ENCODE results near the gene UCP1. TPM values are rescaled to one million over a fixed set of nuclear protein-coding genes. Genes with fewer than 3 reads are reported as not detected.

UCP1 gene
- polyA plus RNA-seq, 1 donor (not counting 4 experiments of a cell fraction or from before 2014, with no cell fraction given) = not detected

- FAIRE-seq (no peak), DNase-seq (ENCODE audit: low read depth, low spot score) (no peak)
- dilution Hi-C loops (cut with MboI; ENCODE audit: extremely low pct_ligation_motif_present, low sequenced_read_pairs) = no loop called here
- H3K4me3 ChIP-seq (ENCODE audit: control insufficient read depth in 2 of 3, extremely low read depth in 1 of 3, insufficient read depth in 2 of 3, low read depth in 1 of 3, low read length in 3 of 3) = no peak overlapping the region
- no peak overlapping the region for H3K9ac ChIP-seq (ENCODE audit: control insufficient read depth, extremely low read depth, insufficient read depth, low read length)
- peaks cover 12% of the 10 kb centered on the region for H3K4me1 ChIP-seq (ENCODE audit: control insufficient read depth, extremely low read depth, insufficient read depth, low read length)
- peaks cover 60% of the 10 kb centered on the region for H3K27me3 ChIP-seq (ENCODE audit: control insufficient read depth, extremely low read depth, insufficient read depth, low read length)
- H3K4me2 ChIP-seq (ENCODE audit: control insufficient read depth, extremely low read depth, insufficient read depth, low read depth, low read length) = no peak overlapping the region
- H3K79me2 ChIP-seq (ENCODE audit: control insufficient read depth, insufficient read depth, low read length) = no peaks in the 10 kb centered on the region
- TF ChIP-seq EZH2 (IDR thresholded peaks at IDR 0.05; ENCODE audit: low read length) = no peak
- no peak for TF ChIP-seq CTCF (optimal IDR thresholded peaks at IDR 0.05 in 1 of 3, IDR thresholded peaks at IDR 0.05 in 1 of 3, conservative IDR thresholded peaks at IDR 0.05 in 1 of 3; ENCODE audit: extremely low read depth in 1 of 3, insufficient read depth in 2 of 3, low read length in 3 of 3)
- H4K20me1 ChIP-seq (ENCODE audit: control insufficient read depth, extremely low read depth, insufficient read depth, low read length) = no peaks in the 10 kb centered on the region
- H2AFZ ChIP-seq (ENCODE audit: control insufficient read depth, low read length) = no peak overlapping the region
- no peaks in the 10 kb centered on the region for H3K36me3 ChIP-seq (ENCODE audit: control insufficient read depth in 2 of 2, extremely low read depth in 1 of 2, insufficient read depth in 2 of 2, low read length in 2 of 2)
- peaks cover 3% of the 10 kb centered on the region for H3K9me3 ChIP-seq (ENCODE audit: control insufficient read depth, low read depth, low read length)
- H3K9me1 ChIP-seq (ENCODE audit: control insufficient read depth, extremely low read depth, insufficient read depth, low read length) = no peaks in the 10 kb centered on the region
- H3K27ac ChIP-seq (ENCODE audit: control insufficient read depth, insufficient read depth, low read length) = no peak overlapping the region
These were observed 2.9 kb upstream of the UCP1 start for GRCh38 chr4:140571620-140572019.

GRCh38 chr4:140569307-140569638, 512 bp upstream of the UCP1 start:
- no peaks in the 10 kb centered on the region for H3K36me3 ChIP-seq (ENCODE audit: control insufficient read depth in 2 of 2, extremely low read depth in 1 of 2, insufficient read depth in 2 of 2, low read length in 2 of 2)
- H3K9me3 ChIP-seq (ENCODE audit: control insufficient read depth, low read depth, low read length) = peaks cover 3% of the 10 kb centered on the region
- H3K4me2 ChIP-seq (ENCODE audit: control insufficient read depth, extremely low read depth, insufficient read depth, low read depth, low read length) = peak overlapping the region; percentile 86
- no peak overlapping the region for H3K9ac ChIP-seq (ENCODE audit: control insufficient read depth, extremely low read depth, insufficient read depth, low read length)
- FAIRE-seq (no peak), DNase-seq (ENCODE audit: low read depth, low spot score) (no peak)
- peaks cover 12% of the 10 kb centered on the region for H3K4me1 ChIP-seq (ENCODE audit: control insufficient read depth, extremely low read depth, insufficient read depth, low read length)
- H3K9me1 ChIP-seq (ENCODE audit: control insufficient read depth, extremely low read depth, insufficient read depth, low read length) = no peaks in the 10 kb centered on the region
- peak; percentile 92 for TF ChIP-seq EZH2 (IDR thresholded peaks at IDR 0.05; ENCODE audit: low read length)
- no peak for TF ChIP-seq CTCF (optimal IDR thresholded peaks at IDR 0.05 in 1 of 3, IDR thresholded peaks at IDR 0.05 in 1 of 3, conservative IDR thresholded peaks at IDR 0.05 in 1 of 3; ENCODE audit: extremely low read depth in 1 of 3, insufficient read depth in 2 of 3, low read length in 3 of 3)
- dilution Hi-C loops (cut with MboI; ENCODE audit: extremely low pct_ligation_motif_present, low sequenced_read_pairs) = no loop called here
- no peak overlapping the region for H2AFZ ChIP-seq (ENCODE audit: control insufficient read depth, low read length)
- no peak overlapping the region for H3K27ac ChIP-seq (ENCODE audit: control insufficient read depth, insufficient read depth, low read length)
- H4K20me1 ChIP-seq (ENCODE audit: control insufficient read depth, extremely low read depth, insufficient read depth, low read length) = no peaks in the 10 kb centered on the region
- H3K27me3 ChIP-seq (ENCODE audit: control insufficient read depth, extremely low read depth, insufficient read depth, low read length) = peaks cover 74% of the 10 kb centered on the region
- H3K4me3 ChIP-seq (ENCODE audit: control insufficient read depth in 2 of 3, extremely low read depth in 1 of 3, insufficient read depth in 2 of 3, low read depth in 1 of 3, low read length in 3 of 3) = peak overlapping the region in 2 of 3 experiments; percentile 36 to 54
- no peaks in the 10 kb centered on the region for H3K79me2 ChIP-seq (ENCODE audit: control insufficient read depth, insufficient read depth, low read length)

Measured in keratinocyte (primary cell).